ENCODE measurements around the gene FANCC. TPM values are rescaled to one million over a fixed set of nuclear protein-coding genes. Genes with fewer than 3 reads are reported as not detected.

The FANCC gene
- total RNA-seq, 1 donor from 2014 or later = 22.9 TPM

GRCh38 chr9:95077766-95078370 is 239.6 kb downstream of the FANCC start:
- peak overlapping the region; percentile 94 for H3K27ac Mint-ChIP-seq (ENCODE audit: unreplicated experiment)
- H3K4me1 Mint-ChIP-seq (ENCODE audit: low read depth, unreplicated experiment) = peaks cover 33% of the 10 kb centered on the region
- DNase-seq = peak; percentile 60
- H3K9me3 Mint-ChIP-seq (ENCODE audit: unreplicated experiment) = peaks cover 15% of the 10 kb centered on the region
- H3K27me3 Mint-ChIP-seq (ENCODE audit: unreplicated experiment) = peaks cover 11% of the 10 kb centered on the region
- no peak for TF ChIP-seq CTCF (IDR thresholded peaks at IDR 0.05; ENCODE audit: partially characterized antibody, unreplicated experiment)
- peaks cover 4% of the 10 kb centered on the region for H3K36me3 Mint-ChIP-seq (ENCODE audit: unreplicated experiment)
- peak overlapping the region; percentile 70 for H3K4me3 Mint-ChIP-seq (ENCODE audit: unreplicated experiment)

DNA sequence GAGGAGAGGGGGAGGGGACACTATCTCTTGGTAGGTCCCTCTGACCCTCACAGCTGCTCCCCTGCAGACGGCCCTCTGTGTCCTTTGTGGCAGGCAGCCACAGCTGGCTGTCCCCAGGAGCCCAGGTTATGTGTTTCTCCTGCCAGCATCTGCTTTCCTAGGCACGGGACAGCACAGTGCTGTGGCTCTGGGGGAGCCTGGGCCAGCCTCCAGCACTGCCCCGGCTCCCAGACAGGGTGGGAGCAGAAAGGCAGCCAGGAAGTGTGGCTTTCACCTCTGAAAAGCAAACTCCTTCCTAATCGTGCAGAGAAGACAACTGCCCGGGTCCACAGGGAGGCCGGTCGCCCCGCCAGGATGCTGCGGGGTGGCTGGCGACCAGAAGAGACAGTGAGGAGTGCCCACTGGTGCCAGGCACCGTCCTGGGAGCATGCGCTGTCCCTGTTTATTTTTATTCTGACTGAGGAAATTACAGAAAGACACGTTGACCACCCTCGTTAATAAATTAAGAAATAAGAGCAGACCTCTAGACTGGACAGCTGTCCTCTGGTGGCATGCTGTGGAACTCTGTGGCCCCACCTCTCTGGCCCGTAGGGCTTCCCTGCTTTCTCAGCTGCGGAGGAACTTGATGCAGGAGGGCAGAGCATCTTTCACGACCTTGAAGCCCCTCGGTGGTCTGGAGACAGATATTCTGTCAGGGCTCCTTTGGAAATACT is 240.3 kb downstream of the FANCC start:
- Mint-ChIP-seq H3K4me3 (ENCODE audit: unreplicated experiment) (peak overlapping the region; percentile 70), H3K36me3 (ENCODE audit: unreplicated experiment) (peaks cover 4% of the 10 kb centered on the region), H3K4me1 (ENCODE audit: low read depth, unreplicated experiment) (peaks cover 33% of the 10 kb centered on the region), H3K27ac (ENCODE audit: unreplicated experiment) (peak overlapping the region; percentile 94), H3K27me3 (ENCODE audit: unreplicated experiment) (peaks cover 11% of the 10 kb centered on the region), H3K9me3 (ENCODE audit: unreplicated experiment) (peaks cover 15% of the 10 kb centered on the region)
- TF ChIP-seq CTCF (IDR thresholded peaks at IDR 0.05; ENCODE audit: partially characterized antibody, unreplicated experiment) = no peak
- DNase-seq = no peak

DNA sequence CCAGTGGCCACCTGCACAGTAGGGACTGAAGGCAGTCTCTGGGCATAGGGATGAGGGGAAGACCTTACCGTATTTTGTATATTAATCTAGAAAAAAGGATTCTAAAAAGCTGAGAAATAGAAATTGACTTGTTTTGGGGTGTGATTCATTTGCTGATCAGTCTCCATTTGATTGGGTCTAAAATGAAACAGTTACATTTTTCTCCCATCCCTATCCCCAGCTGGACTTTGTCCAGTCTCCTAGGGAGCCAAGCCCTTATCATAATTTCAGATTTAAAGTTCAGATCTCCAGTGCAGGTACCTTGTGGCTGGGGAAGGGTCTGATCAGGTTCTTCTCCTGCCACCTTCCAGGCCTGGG is 240.8 kb downstream of the FANCC start:
- no peak for TF ChIP-seq CTCF (IDR thresholded peaks at IDR 0.05; ENCODE audit: partially characterized antibody, unreplicated experiment)
- H3K27me3 Mint-ChIP-seq (ENCODE audit: unreplicated experiment) = peaks cover 11% of the 10 kb centered on the region
- no peak overlapping the region for H3K4me3 Mint-ChIP-seq (ENCODE audit: unreplicated experiment)
- peaks cover 15% of the 10 kb centered on the region for H3K9me3 Mint-ChIP-seq (ENCODE audit: unreplicated experiment)
- no peak for DNase-seq
- H3K36me3 Mint-ChIP-seq (ENCODE audit: unreplicated experiment) = peaks cover 4% of the 10 kb centered on the region
- H3K4me1 Mint-ChIP-seq (ENCODE audit: low read depth, unreplicated experiment) = peaks cover 33% of the 10 kb centered on the region
- peak overlapping the region; percentile 81 for H3K27ac Mint-ChIP-seq (ENCODE audit: unreplicated experiment)

GRCh38 chr9:95075700-95076099 is 241.8 kb downstream of the FANCC start:
- no peak overlapping the region for H3K4me3 Mint-ChIP-seq (ENCODE audit: unreplicated experiment)
- peaks cover 13% of the 10 kb centered on the region for H3K9me3 Mint-ChIP-seq (ENCODE audit: unreplicated experiment)
- TF ChIP-seq CTCF (IDR thresholded peaks at IDR 0.05; ENCODE audit: partially characterized antibody, unreplicated experiment) = no peak
- no peak overlapping the region for H3K27ac Mint-ChIP-seq (ENCODE audit: unreplicated experiment)
- H3K4me1 Mint-ChIP-seq (ENCODE audit: low read depth, unreplicated experiment) = peaks cover 33% of the 10 kb centered on the region
- peaks cover 4% of the 10 kb centered on the region for H3K36me3 Mint-ChIP-seq (ENCODE audit: unreplicated experiment)
- H3K27me3 Mint-ChIP-seq (ENCODE audit: unreplicated experiment) = peaks cover 11% of the 10 kb centered on the region
- DNase-seq = no peak

GRCh38 chr9:95074632-95075031 is 242.9 kb downstream of the FANCC start:
- H3K27ac Mint-ChIP-seq (ENCODE audit: unreplicated experiment) = no peak overlapping the region
- TF ChIP-seq CTCF (IDR thresholded peaks at IDR 0.05; ENCODE audit: partially characterized antibody, unreplicated experiment) = no peak
- peaks cover 29% of the 10 kb centered on the region for H3K4me1 Mint-ChIP-seq (ENCODE audit: low read depth, unreplicated experiment)
- no peak for DNase-seq
- peaks cover 11% of the 10 kb centered on the region for H3K27me3 Mint-ChIP-seq (ENCODE audit: unreplicated experiment)
- peaks cover 15% of the 10 kb centered on the region for H3K9me3 Mint-ChIP-seq (ENCODE audit: unreplicated experiment)
- H3K4me3 Mint-ChIP-seq (ENCODE audit: unreplicated experiment) = no peak overlapping the region
- H3K36me3 Mint-ChIP-seq (ENCODE audit: unreplicated experiment) = peaks cover 4% of the 10 kb centered on the region
